NCI-H2196 treated with DMSO at 0.1 percent for 48 hours (cell line): Measurements from ENCODE around the gene PCBD2.

ENCODE experiments used
- DNase-seq: peaks from one replicate; lab custom pipeline; 2025; ENCODE audit not compliant: unreplicated experiment; lab: John Stamatoyannopoulos, UW

The PCBD2 gene

GRCh38 chr5:135004376-135004775, 99.4 kb downstream of the PCBD2 start:
- no peak for DNase-seq

DNA sequence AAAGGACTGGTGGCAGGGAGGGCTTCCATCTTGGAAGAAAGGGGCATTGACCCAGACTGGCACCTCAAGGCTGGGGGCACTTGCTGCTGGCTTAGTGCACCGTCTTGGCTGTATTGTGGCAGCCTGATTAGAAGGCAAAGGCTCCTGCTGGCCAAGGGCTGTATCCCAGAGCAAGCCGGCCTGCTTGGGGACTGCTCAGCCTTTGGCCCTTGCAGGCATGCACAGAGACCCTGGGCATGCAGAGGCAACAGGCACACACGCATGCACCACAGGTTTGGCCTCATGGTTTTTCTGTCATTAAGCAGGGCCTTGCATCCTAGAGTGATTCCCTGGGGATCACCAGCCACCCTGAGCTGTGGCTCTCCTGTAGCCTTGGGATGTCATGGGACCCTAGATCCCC, 100.1 kb downstream of the PCBD2 start:
- no peak for DNase-seq

DNA sequence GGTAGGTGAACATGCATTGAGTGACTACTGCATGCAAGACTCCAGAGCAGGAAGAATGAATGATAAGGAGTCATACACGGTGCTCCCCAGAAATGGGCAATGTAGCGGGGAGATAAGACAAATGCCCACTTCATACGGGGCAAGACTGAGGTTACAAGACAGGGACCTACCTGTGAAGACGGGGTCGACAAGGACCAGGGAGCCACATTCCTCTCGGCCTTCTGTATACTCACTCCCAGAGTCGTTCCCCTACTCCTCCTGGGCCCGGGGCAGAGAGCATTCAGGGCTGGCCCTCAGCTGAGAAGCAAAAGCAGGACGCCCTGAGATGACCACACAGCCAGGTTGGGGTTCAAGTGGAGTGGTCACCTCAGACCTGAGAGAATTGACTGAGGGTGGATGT, 102.4 kb downstream of the PCBD2 start:
- DNase-seq, result no peak

DNA sequence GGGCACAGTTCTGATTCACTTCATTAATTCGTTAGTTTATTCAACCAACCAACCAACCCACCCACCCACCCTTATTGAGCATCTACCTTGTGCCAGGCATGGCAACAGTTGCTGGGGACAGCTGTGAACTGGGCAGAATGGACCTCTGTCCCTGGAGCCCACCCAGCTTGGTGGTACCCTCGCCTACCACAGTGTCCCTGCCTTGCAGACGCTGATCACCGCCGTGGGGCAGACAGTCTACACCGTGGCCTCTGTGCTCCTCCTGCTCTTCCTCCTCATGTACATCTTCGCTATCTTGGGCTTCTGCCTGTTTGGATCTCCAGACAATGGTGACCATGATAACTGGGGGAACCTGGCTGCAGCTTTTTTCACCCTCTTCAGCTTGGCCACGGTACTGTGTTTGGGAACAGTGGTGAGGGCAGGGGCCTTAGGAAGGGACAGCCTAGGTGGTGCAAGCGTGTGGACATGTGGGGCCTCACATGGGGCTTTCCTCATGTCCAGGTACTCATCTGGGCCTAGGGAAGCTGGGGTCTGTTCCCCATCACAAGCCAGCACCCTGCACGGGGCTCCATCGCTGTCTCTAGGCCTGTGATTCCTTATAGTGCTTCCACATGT, 102.9 kb downstream of the PCBD2 start:
- DNase-seq, result no peak

DNA sequence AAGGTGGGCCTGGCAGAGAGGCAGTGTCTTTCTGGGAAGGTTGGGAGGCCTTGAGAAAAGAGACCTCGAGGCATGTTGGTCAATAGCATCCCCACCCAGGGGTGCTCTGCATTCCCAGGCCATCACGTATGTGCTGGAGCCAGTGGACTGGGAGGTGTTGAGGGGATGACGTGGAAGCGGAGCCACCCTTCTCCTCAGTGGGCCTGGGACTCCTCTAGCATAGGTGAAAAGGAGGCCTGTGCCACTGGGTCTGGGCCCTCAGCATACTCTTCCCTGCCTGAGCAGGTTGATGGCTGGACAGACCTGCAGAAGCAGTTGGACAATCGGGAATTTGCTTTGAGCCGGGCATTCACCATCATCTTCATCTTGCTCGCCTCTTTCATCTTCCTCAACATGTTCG, 103.6 kb downstream of the PCBD2 start:
- DNase-seq, result no peak

- DNase-seq, result peak; percentile 66
These were observed 104.2 kb downstream of the PCBD2 start for GRCh38 chr5:135008981-135009735.

DNA sequence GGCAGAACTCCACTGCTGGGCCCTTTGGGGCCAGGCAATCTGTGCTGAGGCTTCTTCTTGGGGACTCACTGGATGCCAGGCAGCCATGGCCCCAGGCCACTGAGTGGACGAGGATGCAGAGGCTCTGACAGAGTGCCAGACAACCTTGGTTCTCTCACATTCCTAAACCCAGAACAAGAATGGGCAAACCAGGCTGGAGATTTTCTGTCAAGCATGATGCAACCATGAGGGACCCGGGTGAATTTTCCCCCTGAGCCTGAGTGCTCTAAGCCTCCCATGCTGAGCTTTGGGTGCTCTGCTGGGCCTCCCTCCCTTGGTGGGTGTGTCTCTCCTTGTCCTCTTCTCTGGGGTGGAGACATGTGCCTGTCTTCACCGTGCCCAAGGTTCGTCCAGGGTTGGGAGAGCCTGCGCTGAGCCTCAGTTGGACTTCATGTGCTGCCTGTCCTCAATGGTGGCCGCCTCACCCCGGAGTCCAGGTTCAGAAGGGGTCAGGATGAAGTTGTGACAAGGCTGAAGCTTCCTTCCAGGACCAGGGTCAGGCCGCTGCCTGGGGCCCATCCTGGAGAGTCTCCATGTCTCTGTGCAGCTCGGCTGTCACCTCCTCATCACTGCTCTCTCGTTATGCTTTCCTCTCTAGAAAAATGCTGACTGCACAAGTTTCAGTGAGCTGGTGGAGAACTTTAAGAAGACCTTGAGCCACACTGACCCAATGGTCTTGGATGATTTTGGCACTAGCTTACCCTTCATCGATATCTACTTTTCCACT, 105.0 kb downstream of the PCBD2 start:
- DNase-seq, result no peak

- no peak for DNase-seq
These were observed 105.8 kb downstream of the PCBD2 start for GRCh38 chr5:135010502-135011354.

DNA sequence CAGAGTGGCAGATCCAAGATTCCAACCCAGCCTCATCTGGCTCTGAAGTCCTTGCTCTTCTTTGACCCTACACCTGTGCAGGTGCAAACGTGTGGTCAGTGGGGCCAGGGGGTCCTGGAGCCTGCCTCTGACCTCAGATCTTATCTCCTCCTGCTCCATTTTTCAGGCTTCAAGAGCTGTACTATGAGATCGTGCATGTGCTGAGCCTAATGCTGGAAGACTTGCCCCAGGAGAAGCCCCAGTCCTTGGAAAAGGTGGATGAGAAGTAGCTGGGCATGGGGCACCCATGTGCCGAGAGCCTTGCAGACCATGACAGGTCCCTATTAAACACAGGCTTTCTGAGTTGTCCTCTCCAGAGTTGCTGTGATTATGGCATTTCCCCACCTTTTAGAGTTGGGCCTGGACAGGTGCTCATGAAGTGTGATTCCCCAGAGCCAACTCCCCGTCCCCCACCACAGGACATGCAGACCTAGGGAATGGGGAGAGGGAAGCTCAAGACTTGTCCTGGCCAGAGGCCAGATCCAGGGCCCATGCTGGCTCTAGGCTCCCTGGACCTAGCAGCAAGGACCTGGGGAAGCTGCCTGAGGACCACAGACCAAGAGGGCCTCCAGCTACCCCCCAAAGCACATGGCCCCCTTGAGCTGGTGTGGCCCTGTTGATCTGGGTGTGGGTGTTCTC, 106.6 kb downstream of the PCBD2 start:
- no peak for DNase-seq

- no peak for DNase-seq
These were observed 107.2 kb downstream of the PCBD2 start for GRCh38 chr5:135012033-135012588.
